ENCODE data around the gene ICAM1.

The ICAM1 gene

DNA sequence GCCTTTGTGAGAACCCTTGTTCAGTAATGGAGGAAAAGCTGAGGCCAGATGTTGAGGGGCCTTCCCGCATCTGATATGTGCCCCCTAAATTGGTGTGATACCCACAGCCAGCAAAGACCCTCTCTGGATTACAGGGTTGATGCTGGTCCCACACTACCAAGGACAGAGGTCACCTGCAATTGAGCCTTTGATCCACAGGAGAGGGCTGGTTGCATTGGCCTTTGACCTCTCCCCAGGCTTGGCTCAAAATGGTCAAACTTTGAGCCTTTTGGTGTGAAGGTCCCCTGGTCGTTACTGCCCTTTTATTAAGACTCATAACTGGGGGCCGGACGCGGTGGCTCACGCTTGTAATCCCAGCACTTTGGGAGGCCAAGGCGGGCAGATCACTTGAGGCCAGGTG is 27.3 kb upstream of the ICAM1 start:
- no peak for DNase-seq (ENCODE audit: low read depth in 2 of 2)

GRCh38 chr19:10245189-10245939 is 25.6 kb upstream of the ICAM1 start:
- DNase-seq (ENCODE audit: low read depth in 2 of 2), result no peak

GRCh38 chr19:10246511-10246910 is 24.4 kb upstream of the ICAM1 start:
- no peak for DNase-seq (ENCODE audit: low read depth in 2 of 2)

DNA sequence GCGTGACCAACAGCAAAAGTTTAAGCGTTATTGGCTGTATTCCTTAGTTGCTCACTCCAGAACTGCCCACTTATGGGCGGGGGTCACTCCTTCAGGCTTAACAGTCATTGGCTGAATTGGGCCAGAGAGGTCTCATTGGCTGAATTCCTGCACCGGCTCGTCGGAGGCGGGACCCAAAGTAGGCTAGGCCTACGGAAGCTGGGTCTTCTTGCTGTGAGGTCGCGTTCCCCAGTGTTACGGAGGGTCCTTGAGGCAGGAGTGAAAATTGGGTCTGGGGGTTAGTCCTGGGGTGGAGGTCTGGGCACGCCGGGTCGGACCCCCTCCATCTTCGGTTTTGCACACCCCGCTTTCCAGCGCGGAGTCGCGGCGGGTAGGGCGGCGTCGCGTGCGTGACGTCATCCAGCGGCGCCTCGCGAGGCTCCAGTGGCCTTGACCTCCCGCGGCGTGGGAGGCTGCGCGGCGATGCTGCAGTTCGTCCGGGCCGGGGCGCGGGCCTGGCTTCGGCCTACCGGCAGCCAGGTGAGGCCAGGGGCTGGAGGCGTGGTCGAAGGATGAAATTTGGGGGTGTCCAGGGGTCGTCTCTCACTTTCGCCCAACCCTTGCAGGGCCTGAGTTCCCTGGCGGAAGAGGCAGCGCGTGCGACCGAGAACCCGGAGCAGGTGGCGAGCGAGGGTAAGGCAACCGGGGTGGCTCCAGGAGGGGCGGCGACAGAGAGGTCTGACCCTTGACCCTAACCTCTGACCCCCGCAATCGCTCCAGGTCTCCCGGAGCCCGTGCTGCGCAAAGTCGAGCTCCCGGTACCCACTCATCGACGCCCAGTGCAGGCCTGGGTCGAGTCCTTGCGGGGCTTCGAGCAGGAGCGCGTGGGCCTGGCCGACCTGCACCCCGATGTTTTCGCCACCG is 18.9 kb upstream of the ICAM1 start, which contains the start of gene MRPL4:
Gene MRPL4 (plus strand): TSS at position 423 of the 903 bp plus-strand sequence. CDS start 40 bp downstream, at position 463.
- DNase-seq (ENCODE audit: low read depth in 2 of 2), result peak; percentile 91 to 93

DNA sequence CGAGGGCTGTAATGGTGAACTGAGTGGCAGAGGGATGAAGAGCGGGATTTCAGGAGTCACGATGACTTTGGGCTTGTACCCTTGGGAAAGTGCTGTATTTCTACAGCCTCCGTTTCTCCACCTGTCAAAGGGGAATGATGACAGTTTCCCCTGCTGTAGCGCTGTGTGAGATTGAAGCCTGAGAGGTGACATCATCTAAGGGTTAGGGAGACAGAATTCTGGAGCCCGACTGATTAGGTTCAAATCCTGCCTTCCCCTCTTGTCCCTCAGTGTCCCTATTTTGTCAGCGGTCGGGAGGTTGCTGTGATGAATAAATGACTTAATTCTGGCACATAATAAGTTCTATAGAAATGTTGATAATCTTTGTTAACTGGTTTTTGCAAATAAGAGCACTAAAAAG is 18.2 kb upstream of the ICAM1 start:
- no peak for DNase-seq (ENCODE audit: low read depth in 2 of 2)

- DNase-seq (ENCODE audit: low read depth in 2 of 2), result no peak
Observed at GRCh38 chr19:10254244-10254643, 16.7 kb upstream of the ICAM1 start.

DNA sequence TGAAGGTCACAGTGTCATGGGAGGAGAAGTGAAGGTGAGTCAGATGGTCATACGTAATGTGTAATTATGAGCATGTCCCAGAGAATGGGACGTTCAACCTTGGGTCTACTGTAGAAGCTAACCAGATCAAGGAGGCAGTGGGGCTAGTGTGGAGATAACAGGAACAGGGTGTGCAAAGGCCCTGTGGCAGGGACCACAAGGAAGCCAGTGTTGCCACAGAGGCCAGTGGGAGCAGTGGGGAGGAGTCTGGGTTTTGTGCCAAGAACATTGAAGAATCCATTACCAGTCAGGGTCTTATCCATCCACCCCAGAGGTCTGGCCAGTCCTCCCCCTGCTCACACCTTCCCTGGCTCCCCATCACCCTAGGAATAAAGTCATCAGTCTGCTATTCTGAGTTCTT is 15.6 kb upstream of the ICAM1 start:
- no peak for DNase-seq (ENCODE audit: low read depth in 2 of 2)

- DNase-seq (ENCODE audit: low read depth in 2 of 2), result no peak
Observed at GRCh38 chr19:10256551-10256950, 14.4 kb upstream of the ICAM1 start.

GRCh38 chr19:10256970-10257615 is 13.8 kb upstream of the ICAM1 start:
- DNase-seq (ENCODE audit: low read depth in 2 of 2), result no peak

GRCh38 chr19:10258080-10258710 is 12.7 kb upstream of the ICAM1 start:
- DNase-seq (ENCODE audit: low read depth in 2 of 2), result no peak

DNA sequence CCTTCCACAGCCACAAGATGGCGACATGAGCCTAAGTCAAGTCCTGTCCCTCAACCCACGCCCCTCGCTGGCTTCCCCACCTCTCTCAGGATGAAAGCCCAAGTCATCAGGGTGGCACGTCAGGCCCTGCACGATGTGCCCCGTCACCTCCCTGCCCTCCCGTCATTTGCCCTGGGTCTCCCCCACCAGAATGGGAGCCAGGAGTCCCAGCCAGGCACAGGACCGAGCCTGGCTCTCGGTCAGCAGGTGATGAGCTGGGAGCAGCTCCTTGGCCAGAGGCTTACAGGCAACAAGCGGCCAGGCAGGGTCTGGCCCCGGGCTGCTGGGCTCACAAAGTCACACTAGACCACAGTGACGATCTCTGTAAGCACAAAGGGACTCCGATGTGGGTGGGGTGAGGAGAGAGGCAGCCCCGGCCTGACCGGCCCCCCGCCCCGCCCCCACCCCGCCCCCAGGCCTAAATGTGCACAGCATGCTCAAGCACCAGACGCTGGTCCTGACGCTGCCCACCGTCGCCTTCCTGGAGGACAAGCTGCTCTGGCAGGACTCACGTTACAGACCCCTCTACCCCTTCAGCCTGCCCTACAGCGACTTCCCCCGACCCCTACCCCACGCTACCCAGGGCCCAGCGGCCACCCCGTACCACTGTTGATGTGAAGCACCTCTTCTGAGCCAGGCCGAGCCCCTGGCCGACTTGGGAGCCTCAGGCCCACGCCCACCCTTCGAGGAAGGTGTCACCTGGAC is 11.6 kb upstream of the ICAM1 start:
- DNase-seq (ENCODE audit: low read depth in 2 of 2), result peak; percentile 90 to 96

GRCh38 chr19:10260141-10260584 is 10.8 kb upstream of the ICAM1 start:
- DNase-seq (ENCODE audit: low read depth in 2 of 2), result peak; percentile 46 to 61

DNA sequence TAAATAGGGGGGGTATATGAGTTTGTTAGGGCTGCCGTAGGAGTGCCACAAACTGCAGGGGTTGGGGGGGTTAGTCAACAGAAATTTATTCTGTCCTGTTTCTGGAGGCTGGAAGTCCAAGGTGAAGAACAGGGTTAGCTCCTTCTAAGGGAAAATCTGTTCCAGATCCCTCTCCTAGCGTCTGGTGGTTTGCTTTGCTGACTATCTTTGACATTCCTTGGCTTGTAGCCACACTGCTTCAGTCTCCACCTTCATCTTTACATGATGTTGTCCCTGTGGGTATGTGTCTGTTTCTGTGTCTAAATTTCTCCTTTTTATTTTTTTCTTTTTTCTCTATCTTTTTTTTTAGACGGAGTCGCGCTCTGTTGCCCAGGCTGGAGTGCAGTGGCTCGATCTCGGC is 8.1 kb upstream of the ICAM1 start:
- DNase-seq (ENCODE audit: low read depth in 2 of 2), result no peak

- no peak for DNase-seq (ENCODE audit: low read depth in 2 of 2)
Observed at GRCh38 chr19:10266706-10267105, 4.2 kb upstream of the ICAM1 start.

DNA sequence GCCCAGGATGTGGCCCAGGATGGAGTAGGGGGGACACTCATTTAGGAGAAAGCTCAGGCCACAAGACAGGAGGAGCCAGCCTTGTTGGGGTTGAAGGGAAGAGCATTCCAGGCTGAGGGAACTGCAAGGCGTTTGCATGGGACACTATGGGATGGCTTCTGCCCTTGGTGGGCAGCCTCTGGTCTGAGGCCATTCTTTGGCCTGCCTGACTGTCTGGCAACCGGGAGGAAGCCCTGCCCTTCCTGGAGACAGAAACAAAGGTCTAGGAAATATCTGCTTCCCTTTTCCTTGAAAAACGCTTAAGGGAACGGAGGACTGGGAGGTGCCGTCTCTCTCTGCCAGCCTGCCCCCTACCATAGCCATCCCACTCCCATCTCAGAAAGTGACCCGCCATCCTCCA is 2.8 kb upstream of the ICAM1 start:
- no peak for DNase-seq (ENCODE audit: low read depth in 2 of 2)

- DNase-seq (ENCODE audit: low read depth in 2 of 2), result peak; percentile 80 to 82
Observed at GRCh38 chr19:10269333-10270179, 1.4 kb upstream of the ICAM1 start.

DNA sequence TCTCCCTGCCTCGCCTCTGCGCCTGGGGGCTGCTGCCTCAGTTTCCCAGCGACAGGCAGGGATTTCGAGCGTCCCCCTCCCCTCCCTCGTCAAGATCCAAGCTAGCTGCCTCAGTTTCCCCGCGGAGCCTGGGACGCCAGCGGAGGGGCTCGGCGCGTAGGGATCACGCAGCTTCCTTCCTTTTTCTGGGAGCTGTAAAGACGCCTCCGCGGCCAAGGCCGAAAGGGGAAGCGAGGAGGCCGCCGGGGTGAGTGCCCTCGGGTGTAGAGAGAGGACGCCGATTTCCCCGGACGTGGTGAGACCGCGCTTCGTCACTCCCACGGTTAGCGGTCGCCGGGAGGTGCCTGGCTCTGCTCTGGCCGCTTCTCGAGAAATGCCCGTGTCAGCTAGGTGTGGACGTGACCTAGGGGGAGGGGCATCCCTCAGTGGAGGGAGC is 722 bp upstream of the ICAM1 start:
- peak; percentile 32 to 66 for DNase-seq (ENCODE audit: low read depth in 2 of 2)

DNA sequence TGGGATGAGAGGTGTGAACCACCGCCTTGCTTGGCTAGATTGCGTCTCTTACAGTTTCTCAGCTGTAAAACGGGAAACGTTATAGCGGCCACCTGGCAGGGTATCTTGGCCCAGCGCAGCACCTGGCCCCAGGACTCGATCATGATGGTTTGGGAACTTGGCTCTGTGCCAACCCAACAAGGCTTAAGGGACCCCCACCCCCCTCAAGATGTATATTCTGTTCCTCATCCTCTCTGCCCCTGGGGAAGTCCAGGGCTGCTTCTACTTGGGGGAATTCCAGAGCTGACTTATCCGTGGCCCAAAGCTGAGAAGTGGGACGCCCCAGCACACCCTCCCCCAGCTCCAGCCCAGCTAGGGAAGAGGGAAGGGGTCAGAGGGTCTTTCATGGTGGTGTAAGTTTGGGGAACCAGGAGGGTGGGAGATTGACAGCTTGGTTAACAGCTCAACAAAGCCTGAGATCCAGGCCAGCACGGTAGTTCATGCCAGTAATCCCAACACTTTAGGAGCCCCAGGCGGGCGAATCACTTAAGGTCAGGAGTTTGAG is 695 bp downstream of the ICAM1 start:
- no peak for DNase-seq (ENCODE audit: low read depth in 2 of 2)

DNA sequence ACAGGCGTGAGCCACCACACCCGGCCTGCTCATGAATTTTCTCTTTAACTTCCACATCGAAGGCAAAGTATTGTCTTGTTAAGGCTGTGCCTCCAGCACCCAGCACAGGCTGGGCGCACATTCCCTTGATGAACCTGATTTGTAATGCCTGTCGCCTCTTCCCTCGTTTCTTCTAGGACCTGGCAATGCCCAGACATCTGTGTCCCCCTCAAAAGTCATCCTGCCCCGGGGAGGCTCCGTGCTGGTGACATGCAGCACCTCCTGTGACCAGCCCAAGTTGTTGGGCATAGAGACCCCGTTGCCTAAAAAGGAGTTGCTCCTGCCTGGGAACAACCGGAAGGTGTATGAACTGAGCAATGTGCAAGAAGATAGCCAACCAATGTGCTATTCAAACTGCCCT is 3.7 kb downstream of the ICAM1 start:
- DNase-seq (ENCODE audit: low read depth in 2 of 2), result no peak
